Measurements from ENCODE around the gene IL17RB.

IL17RB gene

GRCh38 chr3:53828581-53828980 is 17.8 kb upstream of the IL17RB start:
- Histone ChIP-seq H3K27me3 (ENCODE audit: low read length) (no peaks in the 10 kb centered on the region), H3K9ac (ENCODE audit: low read length) (no peak overlapping the region), H3K9me3 (ENCODE audit: insufficient read depth, low read length) (no peaks in the 10 kb centered on the region), H3K4me2 (ENCODE audit: low read depth, low read length, poor library complexity, severe bottlenecking) (no peak overlapping the region), H4K20me1 (ENCODE audit: low read depth, low read length) (no peaks in the 10 kb centered on the region), H3K4me3 (ENCODE audit: insufficient read depth, low read length, poor library complexity, severe bottlenecking) (no peak overlapping the region), H3F3A (ENCODE audit: insufficient read depth) (no peaks in the 10 kb centered on the region), H2AFZ (ENCODE audit: low read depth, low read length, severe bottlenecking) (no peak overlapping the region), H3K79me2 (ENCODE audit: insufficient read depth, low read length) (peaks cover 15% of the 10 kb centered on the region; the same call in 1 of the 2 replicates), H3K27ac (ENCODE audit: low read depth, low read length) (no peak overlapping the region), H3K9me2 (replicated peaks; ENCODE audit: insufficient read depth, low read length) (no peaks in the 10 kb centered on the region), H3K36me3 (ENCODE audit: low read length) (peaks cover 4% of the 10 kb centered on the region; the same call in 1 of the 2 replicates)
- TF ChIP-seq CTCF (IDR thresholded peaks at IDR 0.05; ENCODE audit: insufficient read depth, low read length, poor library complexity, severe bottlenecking) (no peak), EZH2phosphoT487 (conservative IDR thresholded peaks at IDR 0.05; ENCODE audit: low read length) (no peak)

- no peaks in the 10 kb centered on the region for H4K20me1 ChIP-seq (ENCODE audit: low read depth, low read length)
- H2AFZ ChIP-seq (ENCODE audit: low read depth, low read length, severe bottlenecking): no peak overlapping the region
- H3K27me3 ChIP-seq (ENCODE audit: low read length): no peaks in the 10 kb centered on the region
- no peak overlapping the region for H3K27ac ChIP-seq (ENCODE audit: low read depth, low read length)
- no peak overlapping the region for H3K4me3 ChIP-seq (ENCODE audit: insufficient read depth, low read length, poor library complexity, severe bottlenecking)
- H3K4me2 ChIP-seq (ENCODE audit: low read depth, low read length, poor library complexity, severe bottlenecking): no peak overlapping the region
- no peaks in the 10 kb centered on the region for H3F3A ChIP-seq (ENCODE audit: insufficient read depth)
- no peaks in the 10 kb centered on the region for H3K9me2 ChIP-seq (replicated peaks; ENCODE audit: insufficient read depth, low read length)
- H3K79me2 ChIP-seq (ENCODE audit: insufficient read depth, low read length): peaks cover 15% of the 10 kb centered on the region; the same call in 1 of the 2 replicates
- no peak overlapping the region for H3K9ac ChIP-seq (ENCODE audit: low read length)
- H3K9me3 ChIP-seq (ENCODE audit: insufficient read depth, low read length): no peaks in the 10 kb centered on the region
- peaks cover 4% of the 10 kb centered on the region; the same call in 1 of the 2 replicates for H3K36me3 ChIP-seq (ENCODE audit: low read length)
- TF ChIP-seq CTCF (IDR thresholded peaks at IDR 0.05; ENCODE audit: insufficient read depth, low read length, poor library complexity, severe bottlenecking) (no peak), EZH2phosphoT487 (conservative IDR thresholded peaks at IDR 0.05; ENCODE audit: low read length) (no peak)
Measured at GRCh38 chr3:53829605-53830004, 16.8 kb upstream of the IL17RB start.

GRCh38 chr3:53830944-53831343 is 15.4 kb upstream of the IL17RB start:
- Histone ChIP-seq H3K4me3 (ENCODE audit: insufficient read depth, low read length, poor library complexity, severe bottlenecking) (no peak overlapping the region), H3K36me3 (ENCODE audit: low read length) (peaks cover 4% of the 10 kb centered on the region; the same call in 1 of the 2 replicates), H3K4me2 (ENCODE audit: low read depth, low read length, poor library complexity, severe bottlenecking) (no peak overlapping the region), H3K9me3 (ENCODE audit: insufficient read depth, low read length) (no peaks in the 10 kb centered on the region), H3K27ac (ENCODE audit: low read depth, low read length) (no peak overlapping the region), H3K9me2 (replicated peaks; ENCODE audit: insufficient read depth, low read length) (no peaks in the 10 kb centered on the region), H3K27me3 (ENCODE audit: low read length) (no peaks in the 10 kb centered on the region), H3K79me2 (ENCODE audit: insufficient read depth, low read length) (peaks cover 15% of the 10 kb centered on the region; the same call in 1 of the 2 replicates), H2AFZ (ENCODE audit: low read depth, low read length, severe bottlenecking) (no peak overlapping the region), H3F3A (ENCODE audit: insufficient read depth) (no peaks in the 10 kb centered on the region), H3K9ac (ENCODE audit: low read length) (no peak overlapping the region), H4K20me1 (ENCODE audit: low read depth, low read length) (no peaks in the 10 kb centered on the region)
- no peak for TF ChIP-seq CTCF (IDR thresholded peaks at IDR 0.05; ENCODE audit: insufficient read depth, low read length, poor library complexity, severe bottlenecking)
- no peak for TF ChIP-seq EZH2phosphoT487 (conservative IDR thresholded peaks at IDR 0.05; ENCODE audit: low read length)
